Immature natural killer cell (primary cell): ENCODE measurements around the gene SPTBN5. TPM values are rescaled to one million over a fixed set of nuclear protein-coding genes. Genes with fewer than 3 reads are reported as not detected.

Source experiments
- DNase-seq, 3 donors: peaks; one replicate each; pipeline ENCODE4 v3.0.0; 2022; ENCODE audit warnings: mixed read lengths in 1 of 3
- H3K27ac Mint-ChIP-seq, 6 donors: one replicate each; pipeline ENCODE4 v1.8.0; 2020; ENCODE audit warnings: mixed read lengths in 6 of 6, mild to moderate bottlenecking in 5 of 6, inconsistent platforms in 4 of 6, moderate library complexity in 3 of 6
- H3K27me3 Mint-ChIP-seq, 3 donors: one replicate each; pipeline ENCODE4 v1.8.0; 2020 to 2021; ENCODE audit warnings: low read depth in 3 of 3, mild to moderate bottlenecking in 3 of 3, mixed read lengths in 3 of 3, moderate library complexity in 3 of 3, inconsistent platforms in 1 of 3
- H3K36me3 Mint-ChIP-seq, 3 donors: one replicate each; pipeline ENCODE4 v1.8.0; 2020; ENCODE audit warnings: mixed read lengths in 3 of 3, inconsistent platforms in 2 of 3, mild to moderate bottlenecking in 2 of 3
- H3K4me1 Mint-ChIP-seq, 2 donors: one replicate each; pipeline ENCODE4 v1.8.0; 2020; ENCODE audit warnings: inconsistent platforms in 2 of 2, mild to moderate bottlenecking in 2 of 2, mixed read lengths in 2 of 2, moderate library complexity in 1 of 2
- H3K4me3 Mint-ChIP-seq, 5 donors: one replicate each; pipeline ENCODE4 v1.8.0; 2020; ENCODE audit warnings: mild to moderate bottlenecking in 5 of 5, mixed read lengths in 5 of 5, inconsistent platforms in 3 of 5, moderate library complexity in 3 of 5
- H3K9me3 Mint-ChIP-seq, 6 donors: one replicate each; pipeline ENCODE4 v1.8.0; 2020; ENCODE audit warnings: mild to moderate bottlenecking in 6 of 6, mixed read lengths in 6 of 6, inconsistent platforms in 4 of 6, moderate library complexity in 3 of 6
- polyA plus RNA-seq, 3 donors: library from polyadenylated mRNA; unstranded; fragments of 300-500 nt; fragmentation: Illumina TruSeq; gene quantifications; one replicate each; pipeline ENCODE4 v1.2.3, GENCODE V29; 2021

The SPTBN5 gene
- polyA plus RNA-seq, 3 donors from 2014 or later, result 0.06 TPM; not detected in 2

GRCh38 chr15:41820791-41821423 lies 72.9 kb downstream of the SPTBN5 start:
- Mint-ChIP-seq H3K9me3 (no peaks in the 10 kb centered on the region), H3K4me3 (no peak overlapping the region), H3K27ac (peak overlapping the region in 1 of 6 donors; percentile 22), H3K4me1 (no peaks in the 10 kb centered on the region), H3K36me3 (peaks cover 5 to 29% (median 7%) of the 10 kb centered on the region in 3 donors), H3K27me3 (peaks cover 0 to 3% (median 2%) of the 10 kb centered on the region in 3 donors)
- DNase-seq, result no peak

GRCh38 chr15:41819455-41820050 lies 74.3 kb downstream of the SPTBN5 start:
- DNase-seq, result no peak
- Mint-ChIP-seq H3K4me1 (no peaks in the 10 kb centered on the region), H3K27me3 (peaks cover 0 to 3% (median 2%) of the 10 kb centered on the region in 3 donors), H3K4me3 (no peak overlapping the region), H3K27ac (no peak overlapping the region), H3K9me3 (no peaks in the 10 kb centered on the region), H3K36me3 (peaks cover 11 to 38% (median 14%) of the 10 kb centered on the region in 3 donors)

GRCh38 chr15:41817781-41818180 lies 76.1 kb downstream of the SPTBN5 start:
- Mint-ChIP-seq H3K27me3 (peaks cover 0 to 3% (median 2%) of the 10 kb centered on the region in 3 donors), H3K4me1 (no peaks in the 10 kb centered on the region), H3K9me3 (no peaks in the 10 kb centered on the region), H3K4me3 (no peak overlapping the region), H3K36me3 (peaks cover 20 to 45% (median 20%) of the 10 kb centered on the region in 3 donors), H3K27ac (no peak overlapping the region)
- DNase-seq, result no peak

GRCh38 chr15:41817327-41817726 lies 76.5 kb downstream of the SPTBN5 start:
- Mint-ChIP-seq H3K27me3 (peaks cover 0 to 3% (median 2%) of the 10 kb centered on the region in 3 donors), H3K9me3 (no peaks in the 10 kb centered on the region), H3K27ac (peak overlapping the region in 1 of 6 donors; percentile 34), H3K4me1 (no peaks in the 10 kb centered on the region), H3K4me3 (no peak overlapping the region), H3K36me3 (peaks cover 20 to 43% (median 20%) of the 10 kb centered on the region in 3 donors)
- no peak for DNase-seq

GRCh38 chr15:41816788-41817187 lies 77.1 kb downstream of the SPTBN5 start:
- Mint-ChIP-seq H3K4me1 (no peaks in the 10 kb centered on the region), H3K9me3 (no peaks in the 10 kb centered on the region), H3K27ac (no peak overlapping the region), H3K27me3 (peaks cover 0 to 3% (median 2%) of the 10 kb centered on the region in 3 donors), H3K36me3 (peaks cover 19 to 43% (median 20%) of the 10 kb centered on the region in 3 donors), H3K4me3 (no peak overlapping the region)
- no peak for DNase-seq

- H3K27me3 Mint-ChIP-seq, result peaks cover 0 to 2% (median 0%) of the 10 kb centered on the region in 3 donors
- H3K4me3 Mint-ChIP-seq, result no peak overlapping the region
- no peaks in the 10 kb centered on the region for H3K9me3 Mint-ChIP-seq
- peaks cover 16 to 43% (median 17%) of the 10 kb centered on the region in 3 donors for H3K36me3 Mint-ChIP-seq
- no peak for DNase-seq
- H3K4me1 Mint-ChIP-seq, result peaks cover 6 to 8% of the 10 kb centered on the region in 2 donors
- H3K27ac Mint-ChIP-seq, result no peak overlapping the region
Measured at GRCh38 chr15:41814534-41814933, 79.3 kb downstream of the SPTBN5 start.

- no peaks in the 10 kb centered on the region for H3K9me3 Mint-ChIP-seq
- no peak overlapping the region for H3K4me3 Mint-ChIP-seq
- peaks cover 6 to 8% of the 10 kb centered on the region in 2 donors for H3K4me1 Mint-ChIP-seq
- peaks cover 0 to 3% (median 2%) of the 10 kb centered on the region in 3 donors for H3K27me3 Mint-ChIP-seq
- DNase-seq, result no peak
- H3K36me3 Mint-ChIP-seq, result peaks cover 16 to 40% (median 16%) of the 10 kb centered on the region in 3 donors
- no peak overlapping the region for H3K27ac Mint-ChIP-seq
Measured at GRCh38 chr15:41813426-41813825, 80.4 kb downstream of the SPTBN5 start.

- Mint-ChIP-seq H3K9me3 (no peaks in the 10 kb centered on the region), H3K4me1 (peaks cover 6 to 8% of the 10 kb centered on the region in 2 donors), H3K27ac (no peak overlapping the region), H3K4me3 (no peak overlapping the region), H3K27me3 (peaks cover 0 to 3% (median 2%) of the 10 kb centered on the region in 3 donors), H3K36me3 (peaks cover 16 to 35% (median 16%) of the 10 kb centered on the region in 3 donors)
- no peak for DNase-seq
Measured at GRCh38 chr15:41812820-41813375, 81.0 kb downstream of the SPTBN5 start.

GRCh38 chr15:41811432-41812195 lies 82.2 kb downstream of the SPTBN5 start:
- Mint-ChIP-seq H3K27ac (peak overlapping the region in 1 of 6 donors; percentile 71), H3K4me1 (peaks cover 6 to 8% of the 10 kb centered on the region in 2 donors), H3K27me3 (peaks cover 0 to 3% (median 2%) of the 10 kb centered on the region in 3 donors), H3K9me3 (no peaks in the 10 kb centered on the region), H3K4me3 (no peak overlapping the region), H3K36me3 (peaks cover 16 to 24% (median 16%) of the 10 kb centered on the region in 3 donors)
- DNase-seq, result peak; percentile 69 to 73 (median 71)

GRCh38 chr15:41810651-41811431 lies 83.0 kb downstream of the SPTBN5 start:
- Mint-ChIP-seq H3K4me3 (no peak overlapping the region), H3K27me3 (peaks cover 0 to 3% (median 2%) of the 10 kb centered on the region in 3 donors), H3K27ac (no peak overlapping the region), H3K4me1 (peaks cover 6 to 8% of the 10 kb centered on the region in 2 donors), H3K36me3 (peaks cover 12 to 19% (median 15%) of the 10 kb centered on the region in 3 donors), H3K9me3 (no peaks in the 10 kb centered on the region)
- no peak for DNase-seq

GRCh38 chr15:41809526-41810220 lies 84.2 kb downstream of the SPTBN5 start:
- no peak overlapping the region for H3K4me3 Mint-ChIP-seq
- peaks cover 8 to 13% of the 10 kb centered on the region in 2 donors for H3K4me1 Mint-ChIP-seq

GRCh38 chr15:41809121-41809520 lies 84.7 kb downstream of the SPTBN5 start:
- no peak for DNase-seq
- H3K27me3 Mint-ChIP-seq, result peaks cover 0 to 3% (median 2%) of the 10 kb centered on the region in 3 donors
- H3K4me3 Mint-ChIP-seq, result no peak overlapping the region
- H3K27ac Mint-ChIP-seq, result peak overlapping the region in 1 of 6 donors; percentile 85
- H3K36me3 Mint-ChIP-seq, result peaks cover 5 to 11% (median 6%) of the 10 kb centered on the region in 3 donors
- no peaks in the 10 kb centered on the region for H3K9me3 Mint-ChIP-seq
- peaks cover 11 to 15% of the 10 kb centered on the region in 2 donors for H3K4me1 Mint-ChIP-seq

More at GRCh38 chr15:41809526-41810220, 84.2 kb downstream of the SPTBN5 start:
- Mint-ChIP-seq H3K9me3 (no peaks in the 10 kb centered on the region), H3K27ac (peak overlapping the region in 1 of 6 donors; percentile 11), H3K36me3 (peaks cover 5 to 12% (median 10%) of the 10 kb centered on the region in 3 donors), H3K27me3 (peaks cover 0 to 3% (median 2%) of the 10 kb centered on the region in 3 donors)
- no peak for DNase-seq
